A549 (cell line): ENCODE results near the gene KDF1. TPM values are rescaled to one million over a fixed set of nuclear protein-coding genes. Genes with fewer than 3 reads are reported as not detected.

Experiments
- ATAC-seq, 2 experiments: fragments of 200-7000 bp in 1 of 2; fragments of >200 bp in 1 of 2; cut with Nextera tagmentation in 1 of 2; cut with Tn5 transposase in 1 of 2; 3 replicates each; pipeline versions ENCODE4 v1.8.0 to v1.9.1; 2018 to 2020; ENCODE audit warnings: mild to moderate bottlenecking in 1 of 2, moderate library complexity in 1 of 2
- CTCF ChIA-PET: fragments of 300-600 bp; sonication (Branson Sonifier 250); formaldehyde crosslinking; extraction: SDS; loops from one replicate; lab custom pipeline; 2021; ENCODE audit warnings: antibody characterized with exemption, inconsistent platforms; lab: Yijun Ruan, JAX
- POLR2A ChIA-PET: fragments of 350-600 bp; formaldehyde crosslinking; extraction: SDS; loops from one replicate; lab custom pipeline; 2021; ENCODE audit warnings: antibody characterized with exemption, inconsistent platforms; lab: Yijun Ruan, JAX
- DNase-seq, 2 experiments: peaks; one replicate each; pipeline versions ENCODE4 v3.0.0 to v3.0.0-alpha.2; 2011 to 2016; ENCODE audit warnings: low read depth in 1 of 2, low spot score in 1 of 2
- FAIRE-seq: peaks from 2 replicates; lab custom pipeline; 2011; peaks lifted over from hg19 to GRCh38; lab: Jason Lieb, UNC
- H3K27ac ChIP-seq, 2 experiments: fragments of >200 bp; sonication (Bioruptor Twin); formaldehyde crosslinking; 3 replicates each; pipeline ENCODE4 v1.5.1; 2016 to 2017
- H3K4me1 ChIP-seq: fragments of >200 bp; sonication (Bioruptor Twin); formaldehyde crosslinking; 3 replicates; pipeline ENCODE4 v1.6.1; 2016
- H3K4me2 ChIP-seq: fragments of >200 bp; sonication (Bioruptor Twin); formaldehyde crosslinking; 3 replicates; pipeline ENCODE4 v1.6.1; 2016
- H3K4me3 ChIP-seq: fragments of >200 bp; sonication (Bioruptor Twin); formaldehyde crosslinking; 3 replicates; pipeline ENCODE4 v1.5.1; 2016
- H3K9me3 ChIP-seq: fragments of >200 bp; sonication (Bioruptor Twin); formaldehyde crosslinking; 3 replicates; pipeline ENCODE4 v1.6.1; 2016
- BCL3 ChIP-seq: fragments of >200 bp; sonication (Bioruptor Twin); formaldehyde crosslinking; IDR thresholded peaks from 3 replicates; pipeline ENCODE4 v1.6.1; 2016
- CEBPB ChIP-seq, 2 experiments: fragments of >200 bp in 1 of 2; sonication (Bioruptor Twin) in 1 of 2; formaldehyde crosslinking in 1 of 2; IDR thresholded peaks; 2 replicates each; pipeline ENCODE4 v1.6.1; 2012 to 2016
- CHD4 ChIP-seq: fragments of 200-600 bp; sonication (generic); IDR thresholded peaks from 2 replicates; pipeline ENCODE4 v1.6.1; 2016; ENCODE audit warnings: antibody characterized with exemption, mild to moderate bottlenecking, borderline replicate concordance
- ELK1 ChIP-seq: fragments of 150-350 bp; IDR thresholded peaks from 2 replicates; pipeline ENCODE4 v1.6.1; 2014; ENCODE audit warnings: low read depth, mild to moderate bottlenecking, low read length
- EP300 ChIP-seq, 2 experiments: fragments of >200 bp; sonication (Bioruptor Twin); formaldehyde crosslinking; IDR thresholded peaks; 2 replicates in 1 of 2; 3 replicates in 1 of 2; pipeline ENCODE4 v1.6.1; 2016 to 2017
- ESRRA ChIP-seq: fragments of 150-350 bp; IDR thresholded peaks from 2 replicates; pipeline ENCODE4 v1.6.1; 2014; ENCODE audit warnings: mild to moderate bottlenecking, low read length, borderline replicate concordance
- FOXS1 ChIP-seq: fragments of 250-450 bp; sonication (Bioruptor Pico); IDR thresholded peaks from 2 replicates; pipeline ENCODE4 v1.5.0; 2020; ENCODE audit warnings: mild to moderate bottlenecking, moderate library complexity
- HES2 ChIP-seq: fragments of >200 bp; sonication (Bioruptor Twin); formaldehyde crosslinking; IDR thresholded peaks from 2 replicates; pipeline ENCODE4 v1.6.1; 2016
- HMGXB4 ChIP-seq: fragments of 250-450 bp; sonication (Bioruptor Pico); IDR thresholded peaks from 2 replicates; pipeline ENCODE4 v1.5.0; 2021; ENCODE audit warnings: mild to moderate bottlenecking, moderate library complexity, borderline replicate concordance
- HOXA7 ChIP-seq: fragments of 250-450 bp; sonication (Bioruptor Pico); IDR thresholded peaks from 2 replicates; pipeline ENCODE4 v1.5.0; 2020; ENCODE audit warnings: mild to moderate bottlenecking, moderate library complexity
- HOXB13 ChIP-seq: fragments of 250-450 bp; sonication (Bioruptor Pico); IDR thresholded peaks from 2 replicates; pipeline ENCODE4 v1.5.0; 2020; ENCODE audit warnings: low read depth, mild to moderate bottlenecking, moderate library complexity
- HOXB5 ChIP-seq: fragments of 250-450 bp; sonication (Bioruptor Pico); IDR thresholded peaks from 2 replicates; pipeline ENCODE4 v1.5.0; 2020; ENCODE audit warnings: mild to moderate bottlenecking, moderate library complexity
- JUN ChIP-seq, 2 experiments: fragments of >200 bp; sonication (Bioruptor Twin); formaldehyde crosslinking; IDR thresholded peaks; 2 replicates in 1 of 2; 3 replicates in 1 of 2; pipeline ENCODE4 v1.6.1; 2016 to 2017
- MAFK ChIP-seq: fragments of 450-650 bp; IDR thresholded peaks from 2 replicates; pipeline ENCODE4 v1.6.1; 2014; ENCODE audit not compliant: partially characterized antibody
- MAX ChIP-seq: IDR thresholded peaks from 2 replicates; pipeline ENCODE4 v1.6.1; 2012
- NFE2L2 ChIP-seq: fragments of 150-350 bp; conservative IDR thresholded peaks from 2 replicates; pipeline ENCODE4 v1.6.1; 2014; ENCODE audit warnings: low read length
- NR3C1 ChIP-seq: fragments of >200 bp; sonication (Bioruptor Twin); formaldehyde crosslinking; IDR thresholded peaks from 3 replicates; pipeline ENCODE4 v1.6.1; 2017
- PBX3 ChIP-seq: IDR thresholded peaks from 2 replicates; pipeline ENCODE4 v1.6.1; 2012
- SREBF2 ChIP-seq: fragments of 450-650 bp; IDR thresholded peaks from 2 replicates; pipeline ENCODE4 v1.6.1; 2014; ENCODE audit warnings: mild to moderate bottlenecking, moderate library complexity
- ZFP36 ChIP-seq: fragments of 450-650 bp; IDR thresholded peaks from 2 replicates; pipeline ENCODE4 v1.6.1; 2014; ENCODE audit warnings: borderline replicate concordance; ENCODE audit not compliant: partially characterized antibody
- ZSCAN20 ChIP-seq: fragments of 250-450 bp; sonication (Bioruptor Pico); IDR thresholded peaks from 2 replicates; pipeline ENCODE4 v1.8.0; 2022; ENCODE audit warnings: mild to moderate bottlenecking, moderate library complexity
- WGBS: methylation state at CpG from one replicate; pipeline ENCODE4 v1.1.6; 2017; ENCODE audit errors: missing lambda C conversion rate; 5-methylcytosine and 5-hydroxymethylcytosine counted together
- polyA plus RNA-seq, 4 experiments: library from polyadenylated mRNA; depleted of rRNA in 3 of 4; stranded (reverse); fragments of >200 nt; fragmentation: RNase III in 1 of 4; extraction: RNeasy Plus Mini Kit Qiagen cat#74134 plus additional on column Dnase treatment in 1 of 4; gene quantifications; 2 replicates in 3 of 4; 3 replicates in 1 of 4; pipeline ENCODE4 v1.2.3, GENCODE V29; 2011 to 2017

KDF1 gene
- polyA plus RNA-seq, 2 of the 4 experiments (the other 2 are of a cell fraction) = not detected

GRCh38 chr1:26996665-26997064 is 36.4 kb upstream of the KDF1 start:
- DNase-seq = no peak
- ATAC-seq = no peak
- H3K9me3 ChIP-seq = no peaks in the 10 kb centered on the region
- FAIRE-seq = no peak
- WGBS = 4% methylated on average over 4 of the region's 4 CpGs
- peak overlapping the region; percentile 96 for H3K4me3 ChIP-seq
- peak overlapping the region; percentile 100 for H3K27ac ChIP-seq
- ChIA-PET CTCF (interaction anchor here (0.6 to 10.6 kb wide), 23 partner anchors 7 to 288 kb away, joined by 3 to 188 read pairs (median 7); partner anchors contain the start of genes KDF1, NR0B2 and TENT5B), POLR2A (interaction anchor here (0.6 kb wide), 1 partner anchor 39 kb away, joined by 6 read pairs; no protein-coding TSS in a partner anchor)
- TF ChIP-seq ELK1 (no peak), HOXB5 (CRISPR knock-in tag) (no peak), MAFK (no peak), SREBF2 (no peak), HOXA7 (CRISPR knock-in tag) (no peak), PBX3 (no peak), ESRRA (no peak), HOXB13 (CRISPR knock-in tag) (no peak), MAX (no peak), ZSCAN20 (CRISPR knock-in tag) (no peak), EP300 (IDR thresholded peaks at IDR 0.05) (no peak), CHD4 (no peak), HES2 (no peak), ZFP36 (no peak), NR3C1 (no peak)
- peaks cover 71% of the 10 kb centered on the region for H3K4me1 ChIP-seq
- H3K4me2 ChIP-seq = peak overlapping the region; percentile 99

- peak; percentile 39 for TF ChIP-seq ZFP36
- no peak for TF ChIP-seq CEBPB (IDR thresholded peaks at IDR 0.05)
- DNase-seq (peak in 1 of 2 experiments; percentile 34), ATAC-seq (no peak), FAIRE-seq (no peak)
- Histone ChIP-seq H3K4me2 (peak overlapping the region; percentile 99), H3K4me3 (peak overlapping the region; percentile 96), H3K27ac (peak overlapping the region; percentile 100), H3K9me3 (no peaks in the 10 kb centered on the region), H3K4me1 (peaks cover 70% of the 10 kb centered on the region)
- POLR2A ChIA-PET = no interaction called here
- WGBS = 0% methylated on average over 1 of the region's 1 CpG
- CTCF ChIA-PET = interaction anchor here (0.6 to 10.6 kb wide), 14 partner anchors 9 to 288 kb away, joined by 3 to 188 read pairs (median 12); partner anchors contain the start of genes KDF1 and NR0B2
These were observed 35.8 kb upstream of the KDF1 start for GRCh38 chr1:26996024-26996423.

- Histone ChIP-seq H3K9me3 (no peaks in the 10 kb centered on the region), H3K4me2 (peak overlapping the region; percentile 99), H3K27ac (peak overlapping the region; percentile 100), H3K4me3 (peak overlapping the region; percentile 96), H3K4me1 (peaks cover 64% of the 10 kb centered on the region)
- ChIA-PET POLR2A (interaction anchor here (0.5 to 1.7 kb wide), 5 partner anchors 14 to 549 kb away, joined by 3 to 7 read pairs (median 3); partner anchors contain the start of genes GPATCH3 and TENT5B), CTCF (interaction anchor here (0.9 to 10.6 kb wide), 10 partner anchors 12 to 104 kb away, joined by 3 to 188 read pairs (median 9); no protein-coding TSS in a partner anchor)
- no peak for FAIRE-seq
- DNase-seq = no peak
- 0% methylated on average over 7 of the region's 15 CpGs for WGBS
- TF ChIP-seq MAFK (no peak), HMGXB4 (CRISPR knock-in tag) (no peak), FOXS1 (CRISPR knock-in tag) (no peak), BCL3 (no peak), JUN (IDR thresholded peaks at IDR 0.05) (0 out of 5 replicates have a peak, but pooled peaks of 1 of the 2 experiments have one; percentile 4), ELK1 (no peak), NFE2L2 (no peak)
- ATAC-seq = no peak
These were observed 34.7 kb upstream of the KDF1 start for GRCh38 chr1:26994787-26995517.
